HFFc6 (cell line): ENCODE results near the gene CUX1. TPM values are rescaled to one million over a fixed set of nuclear protein-coding genes. Genes with fewer than 3 reads are reported as not detected.
"Not testable (repeated sequence)": the region's sequence is repeated elsewhere in the genome, so short reads cannot be mapped to it uniquely, and the experiment has no call there.

Experiments used
- DNase-seq: peaks from one replicate; pipeline ENCODE4 v3.0.0-alpha.2; 2018
- H3K27ac Mint-ChIP-seq: 2 replicates; pipeline ENCODE4 v1.8.0; 2020; ENCODE audit warnings: mild to moderate bottlenecking, mixed read lengths
- H3K27me3 Mint-ChIP-seq: 2 replicates; pipeline ENCODE4 v1.8.0; 2021; ENCODE audit warnings: mild to moderate bottlenecking, moderate library complexity, mixed read lengths; ENCODE audit not compliant: insufficient read depth
- H3K36me3 Mint-ChIP-seq: 2 replicates; pipeline ENCODE4 v1.8.0; 2021; ENCODE audit warnings: low read depth, mixed read lengths
- H3K4me1 Mint-ChIP-seq: 2 replicates; pipeline ENCODE4 v1.8.0; 2020; ENCODE audit warnings: low read depth, mixed read lengths
- H3K4me3 Mint-ChIP-seq: 2 replicates; pipeline ENCODE4 v1.8.0; 2020; ENCODE audit warnings: mild to moderate bottlenecking, moderate library complexity, mixed read lengths
- H3K9me3 Mint-ChIP-seq: 2 replicates; pipeline ENCODE4 v1.8.0; 2020; ENCODE audit warnings: mild to moderate bottlenecking, mixed read lengths
- CTCF ChIP-seq: fragments of 200-600 bp; sonication (generic); IDR thresholded peaks from 2 replicates; pipeline ENCODE4 v1.5.0; 2021; ENCODE audit warnings: antibody characterized with exemption, mild to moderate bottlenecking
- total RNA-seq, 6 experiments: library from RNA; stranded (reverse); fragmentation: NEBNext Ultra II Directional; extraction: Animal tissue kit (Norgen Biotek cat#: 25700); gene quantifications; 2 replicates in 1 of 6; 3 replicates in 5 of 6; pipeline ENCODE4 v1.2.3, GENCODE V29; 2021

Gene CUX1
- total RNA-seq, 6 experiments from 2014 or later: 46.9 to 64.2 (median 51.6) TPM

GRCh38 chr7:101824440-101824839 lies 7.0 kb downstream of the CUX1 start:
- no peak overlapping the region for H3K4me3 Mint-ChIP-seq
- H3K9me3 Mint-ChIP-seq: no peaks in the 10 kb centered on the region
- no peak for TF ChIP-seq CTCF
- peaks cover 1% of the 10 kb centered on the region; the same call in 1 of the 2 replicates for H3K27me3 Mint-ChIP-seq
- H3K27ac Mint-ChIP-seq: no peak overlapping the region
- H3K4me1 Mint-ChIP-seq: peaks cover 17% of the 10 kb centered on the region
- peaks cover 13% of the 10 kb centered on the region for H3K36me3 Mint-ChIP-seq
- DNase-seq: no peak

- TF ChIP-seq CTCF: no peak
- DNase-seq: no peak
- Mint-ChIP-seq H3K9me3 (no peaks in the 10 kb centered on the region), H3K36me3 (peaks cover 13% of the 10 kb centered on the region), H3K27me3 (peaks cover 1% of the 10 kb centered on the region; the same call in 1 of the 2 replicates), H3K27ac (no peak overlapping the region), H3K4me3 (no peak overlapping the region), H3K4me1 (no peaks in the 10 kb centered on the region)
Observed at GRCh38 chr7:101826081-101826835, 8.8 kb downstream of the CUX1 start.

- no peak for DNase-seq
- Mint-ChIP-seq H3K9me3 (no peaks in the 10 kb centered on the region), H3K27me3 (peaks cover 1% of the 10 kb centered on the region; the same call in 1 of the 2 replicates), H3K27ac (no peak overlapping the region), H3K36me3 (peaks cover 13% of the 10 kb centered on the region), H3K4me1 (no peaks in the 10 kb centered on the region), H3K4me3 (no peak overlapping the region)
- TF ChIP-seq CTCF: no peak
Observed at GRCh38 chr7:101828301-101829020, 11.0 kb downstream of the CUX1 start.

GRCh38 chr7:101829374-101829773 lies 11.9 kb downstream of the CUX1 start:
- no peak overlapping the region for H3K27ac Mint-ChIP-seq
- H3K27me3 Mint-ChIP-seq: peaks cover 1% of the 10 kb centered on the region; the same call in 1 of the 2 replicates
- no peak for TF ChIP-seq CTCF
- no peak for DNase-seq
- H3K4me1 Mint-ChIP-seq: no peaks in the 10 kb centered on the region
- peaks cover 13% of the 10 kb centered on the region for H3K36me3 Mint-ChIP-seq
- H3K9me3 Mint-ChIP-seq: no peaks in the 10 kb centered on the region
- H3K4me3 Mint-ChIP-seq: no peak overlapping the region

- H3K4me3 Mint-ChIP-seq: no peak overlapping the region
- H3K4me1 Mint-ChIP-seq: no peaks in the 10 kb centered on the region
- no peak for TF ChIP-seq CTCF
- no peaks in the 10 kb centered on the region for H3K9me3 Mint-ChIP-seq
- no peak overlapping the region for H3K27ac Mint-ChIP-seq
- no peak for DNase-seq
- H3K27me3 Mint-ChIP-seq: peaks cover 1% of the 10 kb centered on the region; the same call in 1 of the 2 replicates
- H3K36me3 Mint-ChIP-seq: peaks cover 13% of the 10 kb centered on the region
Observed at GRCh38 chr7:101829821-101830220, 12.4 kb downstream of the CUX1 start.

GRCh38 chr7:101831396-101831795 lies 14.0 kb downstream of the CUX1 start:
- H3K4me1 Mint-ChIP-seq, H3K9me3 Mint-ChIP-seq, H3K27ac Mint-ChIP-seq, H3K4me3 Mint-ChIP-seq, DNase-seq, H3K27me3 Mint-ChIP-seq: not testable (repeated sequence)
- H3K36me3 Mint-ChIP-seq: peaks cover 13% of the 10 kb centered on the region
